ENCODE results near the gene NLRP1. TPM values are rescaled to one million over a fixed set of nuclear protein-coding genes. Genes with fewer than 3 reads are reported as not detected.

The NLRP1 gene
- total and polyA plus RNA-seq, 9 of the 15 experiments (the other 6 are each of a cell fraction or from before 2014, with no cell fraction given) = 4.0 to 69.4 (median 27.7) TPM

DNA sequence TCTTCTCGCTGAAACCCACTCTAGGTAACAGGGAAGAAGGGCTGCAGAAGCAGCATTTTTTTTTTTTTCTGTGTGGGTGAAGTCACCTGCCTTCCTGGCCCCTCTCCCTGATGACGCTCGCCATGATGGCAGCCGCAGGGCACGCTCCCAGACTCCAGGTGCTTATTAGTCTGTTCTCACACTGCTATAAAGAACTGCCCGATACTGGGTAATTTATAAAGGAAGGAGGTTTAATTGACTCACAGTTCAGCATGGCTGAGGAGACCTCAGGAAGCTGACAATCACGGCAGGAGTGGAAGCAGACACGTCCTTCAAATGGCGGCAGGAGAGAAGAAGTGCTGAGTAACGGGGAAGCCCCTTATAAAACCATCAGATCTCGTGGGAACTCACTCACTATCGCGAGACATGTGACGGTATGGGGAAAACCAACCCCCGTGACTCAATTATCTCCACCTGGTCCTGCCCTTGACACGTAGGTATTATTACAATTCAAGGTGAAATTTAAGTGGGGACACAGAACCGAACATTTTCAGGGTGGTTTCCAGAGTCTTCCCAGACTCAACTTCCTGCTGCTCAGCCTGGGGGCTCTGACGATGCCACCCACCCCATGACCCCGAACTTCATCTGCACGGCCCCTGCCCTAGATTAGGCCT lies 34.9 kb upstream of the NLRP1 start (continued):
- TF ChIP-seq CEBPG (CRISPR knock-in tag; IDR thresholded peaks at IDR 0.05) (no peak), CEBPG (tag; conservative IDR thresholded peaks at IDR 0.05 in 1 of 2, IDR thresholded peaks at IDR 0.05 in 1 of 2) (no peak), GABPA (tag; conservative IDR thresholded peaks at IDR 0.05; ENCODE audit: low read depth) (no peak), ZBTB17 (CRISPR knock-in tag; IDR thresholded peaks at IDR 0.05) (no peak), ZNF384 (IDR thresholded peaks at IDR 0.05; ENCODE audit: low read depth, low read length) (0 out of 2 replicates have a peak, but pooled peaks have one; percentile 61), RBM25 (IDR thresholded peaks at IDR 0.05; ENCODE audit: low read depth, low read length, severe bottlenecking) (peak; percentile 97), ZNF695 (CRISPR knock-in tag; IDR thresholded peaks at IDR 0.05) (no peak)
- TF ChIP-seq, protein P1, sequence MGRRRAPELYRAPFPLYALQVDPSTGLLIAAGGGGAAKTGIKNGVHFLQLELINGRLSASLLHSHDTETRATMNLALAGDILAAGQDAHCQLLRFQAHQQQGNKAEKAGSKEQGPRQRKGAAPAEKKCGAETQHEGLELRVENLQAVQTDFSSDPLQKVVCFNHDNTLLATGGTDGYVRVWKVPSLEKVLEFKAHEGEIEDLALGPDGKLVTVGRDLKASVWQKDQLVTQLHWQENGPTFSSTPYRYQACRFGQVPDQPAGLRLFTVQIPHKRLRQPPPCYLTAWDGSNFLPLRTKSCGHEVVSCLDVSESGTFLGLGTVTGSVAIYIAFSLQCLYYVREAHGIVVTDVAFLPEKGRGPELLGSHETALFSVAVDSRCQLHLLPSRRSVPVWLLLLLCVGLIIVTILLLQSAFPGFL (CRISPR knock-in tag; IDR thresholded peaks at IDR 0.05) = no peak
- TF ChIP-seq, protein P2, sequence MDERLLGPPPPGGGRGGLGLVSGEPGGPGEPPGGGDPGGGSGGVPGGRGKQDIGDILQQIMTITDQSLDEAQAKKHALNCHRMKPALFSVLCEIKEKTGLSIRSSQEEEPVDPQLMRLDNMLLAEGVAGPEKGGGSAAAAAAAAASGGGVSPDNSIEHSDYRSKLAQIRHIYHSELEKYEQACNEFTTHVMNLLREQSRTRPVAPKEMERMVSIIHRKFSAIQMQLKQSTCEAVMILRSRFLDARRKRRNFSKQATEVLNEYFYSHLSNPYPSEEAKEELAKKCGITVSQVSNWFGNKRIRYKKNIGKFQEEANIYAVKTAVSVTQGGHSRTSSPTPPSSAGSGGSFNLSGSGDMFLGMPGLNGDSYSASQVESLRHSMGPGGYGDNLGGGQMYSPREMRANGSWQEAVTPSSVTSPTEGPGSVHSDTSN (CRISPR knock-in tag; IDR thresholded peaks at IDR 0.05; ENCODE audit: low read depth) = no peak
- TF ChIP-seq, protein P2 (tag; conservative IDR thresholded peaks at IDR 0.05; ENCODE audit: low read depth) = no peak
- TF ChIP-seq, protein P3, sequence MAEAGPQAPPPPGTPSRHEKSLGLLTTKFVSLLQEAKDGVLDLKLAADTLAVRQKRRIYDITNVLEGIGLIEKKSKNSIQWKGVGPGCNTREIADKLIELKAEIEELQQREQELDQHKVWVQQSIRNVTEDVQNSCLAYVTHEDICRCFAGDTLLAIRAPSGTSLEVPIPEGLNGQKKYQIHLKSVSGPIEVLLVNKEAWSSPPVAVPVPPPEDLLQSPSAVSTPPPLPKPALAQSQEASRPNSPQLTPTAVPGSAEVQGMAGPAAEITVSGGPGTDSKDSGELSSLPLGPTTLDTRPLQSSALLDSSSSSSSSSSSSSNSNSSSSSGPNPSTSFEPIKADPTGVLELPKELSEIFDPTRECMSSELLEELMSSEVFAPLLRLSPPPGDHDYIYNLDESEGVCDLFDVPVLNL (CRISPR knock-in tag; IDR thresholded peaks at IDR 0.05; ENCODE audit: low read depth) = no peak

Measured in K562 (cell line).